GM19452 (cell line): ENCODE measurements around the gene PRICKLE1.

Source experiments
- ATAC-seq: cut with Tn5 transposase; IDR thresholded peaks from one replicate; pipeline ENCODE4 v1.9.1; 2021; ENCODE audit not compliant: unreplicated experiment

PRICKLE1 gene

DNA sequence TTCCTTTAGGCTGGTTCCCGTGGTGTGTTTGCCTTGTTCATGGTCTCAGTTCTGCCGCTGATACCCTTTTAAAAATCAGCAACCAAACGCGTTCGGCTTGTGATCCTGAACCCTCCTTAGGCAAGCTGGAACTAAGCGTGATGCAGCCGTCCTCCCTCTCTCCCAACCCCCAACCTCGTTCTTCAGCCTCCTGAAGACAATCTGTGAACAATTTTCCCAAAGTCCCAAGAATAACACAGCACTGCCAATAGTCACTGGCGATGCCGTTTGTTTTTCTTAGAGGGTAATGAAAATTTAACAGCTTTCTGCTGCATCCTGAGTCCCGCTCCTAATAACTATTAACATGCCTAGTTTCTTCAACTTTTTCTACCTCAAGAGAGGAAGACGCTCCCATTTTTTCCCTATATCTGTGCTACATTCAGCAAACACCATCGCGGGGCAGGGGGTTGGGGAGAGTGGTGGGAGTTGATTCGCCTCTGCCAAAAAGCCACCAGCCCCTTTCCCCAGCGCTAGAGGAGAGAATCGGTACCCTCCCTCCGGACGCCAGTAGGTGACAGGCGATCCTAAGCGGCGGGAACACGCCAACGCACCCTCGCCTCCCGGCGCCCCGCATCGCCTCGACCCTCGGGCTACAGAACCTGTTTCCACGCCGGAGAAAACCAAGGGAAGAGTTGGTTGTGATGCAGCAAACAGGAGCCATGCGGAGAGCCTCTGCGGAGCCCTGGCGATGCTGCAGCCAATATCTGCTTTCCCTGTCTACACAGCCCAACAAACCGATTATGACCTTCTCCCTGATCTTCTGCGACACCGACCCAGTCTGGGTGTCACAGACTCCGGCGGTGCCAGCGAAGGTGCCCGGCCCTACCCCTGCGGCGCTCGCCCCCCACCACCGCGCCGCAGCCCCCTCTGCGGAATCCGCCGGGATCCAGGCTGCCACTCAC, 752 bp downstream of the PRICKLE1 start:
- peak; percentile 38 for ATAC-seq

DNA sequence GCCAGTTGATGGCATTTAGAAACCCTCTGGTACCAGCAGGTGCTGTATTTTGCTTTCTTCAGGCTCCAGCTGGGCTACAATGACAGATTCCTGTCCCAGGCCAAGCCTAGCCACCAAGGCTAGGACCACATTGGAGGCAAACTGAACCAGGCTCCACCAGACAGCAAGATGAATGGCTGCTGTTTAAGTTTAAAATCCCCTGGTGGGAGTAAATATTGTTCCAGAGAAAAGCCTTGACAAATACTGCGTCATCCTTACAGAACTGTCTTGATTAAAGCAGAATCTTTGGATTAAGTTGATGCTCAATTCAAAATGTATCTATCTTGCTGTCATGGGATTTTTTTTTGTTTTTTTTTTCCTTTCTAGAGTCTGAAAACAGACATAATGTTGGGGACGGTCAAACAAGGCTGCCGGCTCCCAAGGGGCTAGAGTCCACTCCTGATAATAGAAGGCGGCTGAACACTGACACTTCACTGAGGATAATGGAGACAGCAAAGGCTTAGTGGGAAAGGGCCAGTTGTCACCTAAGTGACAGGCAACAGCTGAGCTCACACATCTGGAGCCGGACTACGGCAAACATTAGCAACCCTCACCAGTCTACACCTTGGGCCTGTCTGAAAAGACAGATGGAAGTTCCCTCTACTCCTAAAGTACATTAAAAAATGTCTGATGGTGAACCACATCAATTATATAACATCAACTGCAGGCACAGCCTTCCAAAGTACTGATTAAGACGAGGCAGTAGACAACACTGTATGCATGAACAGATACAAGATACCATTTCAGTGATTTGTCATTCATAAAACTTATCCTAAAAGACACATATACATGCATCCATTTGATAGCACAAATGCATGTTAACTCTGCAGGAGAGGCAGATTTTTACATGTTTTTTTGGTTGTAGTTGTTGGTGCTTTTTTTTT, 1.7 kb downstream of the PRICKLE1 start:
- no peak for ATAC-seq

DNA sequence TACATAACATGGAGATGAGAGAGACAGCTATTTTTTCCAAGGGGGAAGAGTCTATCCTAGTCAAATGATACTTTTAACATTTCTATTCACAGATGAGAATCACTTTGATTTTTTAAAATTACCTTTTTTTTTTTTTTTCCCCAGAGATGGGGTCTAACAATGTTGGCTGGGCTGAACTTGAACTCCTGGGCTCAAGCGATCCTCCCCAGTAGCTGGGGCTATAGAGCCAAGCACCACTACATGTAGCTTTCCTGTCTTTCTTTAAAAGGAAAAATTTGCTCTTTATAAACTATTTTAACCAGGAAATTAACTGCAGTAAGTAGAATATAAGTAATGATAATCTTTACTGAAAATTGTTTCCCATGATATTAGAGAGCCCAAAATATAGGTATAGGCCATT, 3.3 kb downstream of the PRICKLE1 start:
- no peak for ATAC-seq

DNA sequence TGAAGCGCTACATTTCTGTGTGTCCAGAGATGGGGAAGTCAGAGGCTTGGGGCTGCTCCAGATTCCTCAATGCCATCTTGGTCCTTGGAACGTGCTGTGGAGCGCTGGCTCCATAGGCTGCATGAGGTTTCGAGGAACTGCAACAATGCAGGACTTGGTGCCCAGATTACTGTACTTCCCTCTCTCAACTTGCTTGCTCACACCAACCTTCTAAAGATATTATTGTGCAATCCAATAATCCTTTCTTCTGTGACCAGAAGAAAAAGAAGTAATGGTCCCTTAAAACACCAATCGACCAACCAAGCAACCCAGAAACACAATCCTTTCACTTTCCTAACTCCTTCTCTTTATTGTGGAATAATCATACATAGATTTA, 3.7 kb downstream of the PRICKLE1 start:
- ATAC-seq = no peak

DNA sequence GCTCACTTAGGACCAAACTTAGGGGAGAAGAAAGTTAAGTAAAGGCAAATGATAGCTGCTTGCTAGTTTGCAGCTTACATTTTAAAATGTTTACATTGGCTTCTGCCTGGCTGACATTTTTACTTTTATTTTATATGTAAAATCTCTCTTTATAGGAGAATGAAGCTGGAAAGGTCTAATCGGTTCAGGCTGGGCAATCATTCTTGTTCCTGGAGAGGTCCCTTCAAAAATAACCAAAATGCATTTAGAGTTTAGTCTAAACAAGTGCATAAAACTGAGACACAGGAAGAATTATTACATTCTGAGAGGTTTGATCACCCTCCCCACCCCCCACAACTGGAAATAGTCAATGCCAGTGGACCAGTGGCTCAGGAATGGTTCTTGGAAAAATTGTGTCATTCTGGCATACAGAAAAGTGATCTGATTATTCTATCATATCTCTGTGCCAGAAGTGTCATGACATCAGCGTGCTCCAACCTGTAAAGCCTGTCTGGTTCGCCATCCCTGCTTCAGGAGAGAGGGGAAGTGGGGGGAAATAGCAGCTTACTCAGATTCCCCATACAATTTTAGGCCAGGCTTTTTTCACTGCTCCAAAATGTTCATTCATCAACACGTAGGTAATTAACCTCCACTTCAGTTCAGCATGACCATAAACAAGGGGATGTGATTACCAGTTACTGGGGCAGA, 4.2 kb downstream of the PRICKLE1 start:
- ATAC-seq = no peak

DNA sequence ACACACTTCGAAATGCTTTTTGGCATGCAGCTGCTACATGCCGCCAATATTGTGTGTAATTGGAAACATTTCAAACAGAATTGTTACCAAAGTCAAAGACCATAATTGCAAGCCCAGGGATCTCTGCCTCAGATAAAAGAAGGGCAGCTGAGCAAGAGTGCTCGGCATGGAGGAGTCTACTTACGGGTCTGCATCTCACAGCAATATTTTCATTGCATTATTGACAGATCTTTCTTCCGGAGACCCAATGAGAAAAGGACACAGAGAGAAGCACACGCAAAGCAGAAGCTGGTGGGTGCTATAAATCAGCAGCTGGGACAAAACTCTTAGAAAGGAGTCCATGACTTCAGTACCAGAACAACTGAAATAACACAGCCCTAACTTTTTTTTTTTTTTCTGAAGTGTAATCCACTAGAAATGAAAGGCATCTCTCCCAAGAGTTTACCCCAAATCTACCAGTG, 4.9 kb downstream of the PRICKLE1 start:
- no peak for ATAC-seq

DNA sequence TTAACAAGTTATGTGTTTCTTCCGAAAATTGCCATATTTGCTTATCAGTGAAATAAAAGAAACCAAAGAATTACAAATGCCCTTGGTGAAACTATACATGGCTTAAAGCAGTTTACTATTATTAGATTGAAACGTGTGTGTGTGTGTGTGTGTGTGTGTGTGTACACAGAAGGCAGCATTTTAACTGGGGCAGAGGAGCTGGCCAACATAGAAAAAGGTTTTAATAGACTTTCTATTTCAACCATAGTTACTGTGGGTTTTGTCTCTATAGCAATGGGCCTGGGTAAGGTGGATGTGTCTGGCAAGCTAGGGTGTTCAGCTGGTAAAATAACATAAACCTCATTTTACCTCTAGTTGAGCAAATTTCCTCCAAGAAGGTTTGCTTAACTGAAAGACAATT, 6.5 kb downstream of the PRICKLE1 start:
- no peak for ATAC-seq

DNA sequence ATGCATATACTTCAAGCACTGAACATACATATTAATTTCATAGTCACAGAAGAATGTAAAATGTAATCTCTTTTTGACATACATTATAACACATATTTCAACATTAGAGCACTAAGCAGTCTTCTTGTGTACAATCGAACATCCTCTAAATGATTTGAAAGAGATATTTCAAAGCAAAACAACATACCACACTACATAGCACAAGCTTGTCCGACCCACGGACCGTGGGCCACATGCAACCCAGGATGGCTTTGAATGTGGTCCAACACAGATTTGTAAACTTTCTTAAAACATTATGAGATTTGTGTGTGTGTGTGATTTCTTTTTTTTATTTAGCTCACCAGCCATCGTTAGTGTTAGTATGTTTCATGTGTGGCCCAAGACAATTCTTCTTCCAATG, 7.0 kb downstream of the PRICKLE1 start:
- no peak for ATAC-seq

DNA sequence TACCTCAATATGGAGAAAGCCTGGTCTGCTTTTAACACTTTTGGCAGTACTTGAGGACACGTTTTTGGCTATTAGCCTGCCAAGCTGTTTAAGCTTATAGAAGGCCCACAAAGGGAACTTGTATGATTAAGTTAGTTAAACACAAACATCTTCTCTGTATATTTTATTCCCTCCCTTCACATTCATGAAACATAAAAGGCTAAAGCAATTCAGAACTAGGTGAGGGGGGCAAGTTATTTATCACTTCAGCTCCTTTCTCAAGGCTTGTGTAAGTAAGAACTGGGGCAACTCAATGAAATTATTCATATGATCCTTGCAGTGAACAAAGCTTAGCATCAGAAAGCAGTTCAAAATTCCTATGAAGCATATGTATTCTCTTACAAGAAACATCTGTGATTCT, 7.5 kb downstream of the PRICKLE1 start:
- no peak for ATAC-seq

DNA sequence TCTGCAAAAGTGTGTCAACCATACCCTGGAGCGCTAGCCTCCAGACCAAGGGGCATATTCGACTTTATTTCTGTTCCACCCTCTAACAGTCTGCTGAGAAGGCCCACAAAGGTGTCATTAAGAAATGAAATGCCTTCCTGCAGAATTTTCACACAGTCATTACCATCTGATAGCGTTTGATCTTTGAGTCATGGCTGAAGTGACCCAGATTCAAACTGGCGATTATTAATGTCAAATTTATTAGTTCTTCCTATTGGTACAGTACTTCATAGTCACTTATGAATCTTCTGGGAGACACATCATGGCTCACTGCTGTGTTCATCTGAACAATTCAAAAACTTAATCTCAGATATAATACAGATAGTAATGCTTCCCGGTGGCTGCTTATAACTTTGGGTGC, 13.2 kb downstream of the PRICKLE1 start:
- ATAC-seq = no peak

DNA sequence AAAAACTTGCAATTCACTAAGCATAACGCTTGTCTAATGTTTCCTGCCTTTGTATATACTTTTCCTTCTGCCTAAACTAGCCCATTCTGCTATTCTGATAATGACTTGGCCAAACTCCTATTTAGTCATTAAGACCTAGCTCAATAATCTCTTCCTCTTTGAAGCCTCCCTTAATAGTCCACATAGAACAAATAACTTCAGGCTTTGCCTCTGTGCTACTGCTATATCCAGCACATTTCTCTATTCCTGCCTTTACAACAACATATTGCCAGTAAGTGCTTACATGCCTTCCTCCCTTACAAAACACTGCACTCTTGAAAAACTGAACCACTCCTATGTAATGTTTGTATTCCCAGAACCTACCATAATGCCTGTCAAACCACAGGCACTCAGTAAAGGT, 13.8 kb downstream of the PRICKLE1 start:
- no peak for ATAC-seq

DNA sequence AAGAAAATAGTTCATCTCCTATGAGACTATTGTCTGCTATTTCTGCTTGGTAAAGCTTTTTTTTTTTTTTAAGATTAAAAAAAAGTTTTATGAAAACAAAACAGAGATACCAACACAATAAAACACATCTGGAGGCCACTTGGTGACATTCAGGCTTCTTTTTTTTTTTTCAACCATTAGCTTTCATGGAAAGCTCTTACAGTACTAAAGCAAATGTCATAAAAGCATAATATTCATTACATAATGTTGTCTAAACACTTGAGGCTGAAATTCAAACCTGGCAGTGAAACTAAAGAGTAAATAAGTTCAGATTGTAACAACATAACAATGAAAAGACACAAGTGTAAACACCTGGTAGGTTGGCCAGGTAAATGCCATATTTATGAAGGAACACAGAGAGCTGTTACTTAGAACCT, 14.7 kb downstream of the PRICKLE1 start:
- no peak for ATAC-seq

DNA sequence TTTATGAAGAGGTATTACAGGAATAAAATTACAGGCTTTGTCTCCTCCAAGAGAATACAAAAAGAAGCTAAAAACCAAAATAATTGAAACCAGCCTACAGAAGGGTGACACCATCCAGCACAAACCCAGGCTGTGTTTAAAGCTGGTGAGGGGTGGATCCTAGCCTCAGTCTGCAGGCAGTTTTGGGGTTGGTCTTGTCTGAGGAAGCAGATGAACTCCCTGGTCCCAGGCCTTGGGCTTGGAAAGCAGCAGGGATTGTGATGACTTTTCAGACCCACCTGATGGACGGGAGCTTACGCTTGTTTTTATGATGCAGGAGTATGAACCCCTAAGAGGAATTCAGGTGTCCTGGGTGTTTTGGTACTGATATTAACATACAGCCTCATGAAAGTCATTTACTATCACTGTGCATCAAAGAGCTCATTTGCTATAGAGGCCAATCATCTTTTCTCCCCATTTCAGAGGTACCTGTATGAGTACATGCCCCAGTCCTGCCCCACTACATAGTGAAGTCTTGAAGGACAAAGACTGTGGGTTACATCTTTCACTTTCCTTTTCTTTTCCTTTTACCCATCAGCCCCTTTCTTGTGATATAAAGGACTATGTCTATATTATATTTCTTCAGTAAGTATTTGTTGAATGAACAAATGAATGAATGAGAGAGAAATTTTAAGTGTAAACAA, 18.1 kb downstream of the PRICKLE1 start:
- ATAC-seq = no peak

DNA sequence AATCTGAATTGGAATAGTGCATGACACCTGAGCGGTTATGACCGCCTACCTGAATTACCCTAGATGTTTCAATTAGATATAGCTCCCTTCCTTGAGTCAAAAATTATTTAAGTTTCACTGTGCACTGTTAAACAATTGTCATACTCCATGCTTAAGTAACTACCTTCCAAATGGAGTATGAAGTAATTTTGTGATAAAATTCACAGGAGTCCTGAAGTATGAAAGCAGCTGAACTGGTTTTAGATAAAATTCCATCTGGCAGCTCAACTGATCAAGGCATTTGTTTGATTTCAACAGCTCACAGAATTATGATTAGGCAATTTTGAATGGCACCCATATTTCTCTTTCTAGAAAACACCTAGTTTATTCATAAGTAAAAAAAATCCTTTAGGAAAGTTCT, 19.5 kb downstream of the PRICKLE1 start:
- no peak for ATAC-seq

DNA sequence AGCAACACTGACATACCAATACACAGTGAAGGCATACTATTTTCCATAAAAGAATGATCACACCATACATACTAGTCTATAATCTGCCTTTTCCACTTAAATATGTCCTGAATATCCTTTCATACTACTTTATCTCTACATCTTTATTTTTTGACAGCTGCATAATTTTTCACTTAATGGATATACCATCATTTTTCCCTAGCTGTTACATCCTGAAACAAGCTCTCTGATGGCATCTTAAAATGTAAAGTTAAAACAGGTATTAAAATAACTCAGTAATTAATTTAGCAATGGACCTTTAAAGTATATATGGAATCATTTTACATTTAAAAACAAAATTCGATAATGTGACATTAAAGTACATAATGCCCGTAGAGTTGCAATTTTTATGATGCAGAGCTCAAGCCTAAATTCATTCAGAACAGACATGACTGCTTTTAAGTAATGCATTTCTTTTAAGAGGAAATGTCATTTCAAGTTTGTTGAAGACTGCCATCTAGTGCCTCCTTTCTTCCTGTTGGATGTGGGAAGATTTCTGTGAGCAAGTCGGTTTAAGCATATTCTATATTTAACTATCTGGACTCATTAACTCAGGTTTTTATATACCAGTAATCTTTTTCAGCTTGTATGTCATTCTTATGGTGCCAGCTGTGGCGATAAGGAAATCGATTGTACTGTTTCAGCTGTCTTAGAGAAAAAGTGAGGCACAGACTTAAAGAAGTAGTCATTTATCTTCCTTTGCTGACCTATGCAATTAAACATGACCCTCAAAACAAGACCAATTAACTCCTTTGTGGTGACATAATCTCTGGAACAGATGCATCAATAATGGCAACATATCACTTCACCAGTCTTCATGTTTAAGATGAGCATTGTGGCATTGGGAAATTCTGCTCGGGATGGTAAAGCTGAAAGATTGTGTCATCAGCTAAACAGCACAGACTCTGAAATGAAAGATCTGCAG, 20.3 kb downstream of the PRICKLE1 start:
- no peak for ATAC-seq

DNA sequence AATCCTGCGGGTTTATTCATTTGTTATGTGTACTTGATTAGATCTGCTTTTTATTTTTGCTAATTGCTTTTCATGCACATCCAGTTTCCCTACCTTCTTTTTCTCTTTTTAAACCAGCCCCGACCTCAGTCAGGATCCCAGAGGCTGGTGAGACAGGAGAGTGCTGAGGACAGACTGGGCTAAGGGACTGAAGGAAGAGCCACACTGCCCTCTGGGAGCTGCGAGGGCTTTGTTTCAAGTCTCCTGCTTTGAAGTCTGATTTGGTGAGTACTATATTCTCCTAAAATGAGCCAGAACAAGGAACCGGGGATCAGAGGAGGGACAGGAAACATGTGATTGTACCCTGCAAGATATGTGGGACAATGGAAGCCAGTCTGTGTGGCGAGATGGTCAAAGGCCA, 23.9 kb downstream of the PRICKLE1 start:
- no peak for ATAC-seq

DNA sequence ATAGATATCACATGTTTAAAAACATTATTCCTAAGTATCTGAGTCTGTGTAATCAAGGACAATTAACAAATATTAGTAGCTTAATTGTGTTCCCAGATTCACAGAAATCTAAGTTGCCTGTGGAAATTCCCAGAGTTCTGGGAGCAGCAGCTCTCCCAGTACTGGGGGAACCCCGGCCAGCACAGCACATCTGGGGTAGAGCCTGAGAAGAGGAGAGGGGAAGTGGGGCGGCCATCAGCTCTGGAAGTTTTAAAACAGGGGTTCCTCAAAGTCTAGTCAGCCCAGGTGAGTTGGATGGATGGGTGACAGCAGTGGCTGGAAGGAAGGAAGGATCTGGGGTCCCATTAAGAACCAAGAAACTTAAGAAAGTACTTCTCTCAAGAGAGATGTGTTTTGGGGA, 24.6 kb downstream of the PRICKLE1 start:
- no peak for ATAC-seq

DNA sequence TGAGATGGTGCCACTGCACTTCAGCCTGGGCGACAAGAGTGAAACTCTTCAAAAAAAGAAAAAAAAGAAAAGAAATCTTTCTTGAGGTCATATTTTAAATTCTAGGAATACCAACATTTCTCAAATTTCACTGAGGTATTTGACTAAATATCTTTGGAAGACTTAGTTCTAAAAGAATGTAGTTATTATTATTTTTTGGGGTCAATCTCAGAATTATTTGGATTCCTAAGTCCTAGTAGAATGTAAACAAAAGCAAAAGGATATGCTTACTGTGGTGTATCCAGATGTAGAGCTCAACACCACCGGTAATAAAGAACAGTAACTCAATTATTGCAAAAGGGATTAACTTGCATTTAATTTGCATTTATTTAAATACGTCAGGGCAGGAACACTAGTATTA, 25.0 kb downstream of the PRICKLE1 start:
- no peak for ATAC-seq

DNA sequence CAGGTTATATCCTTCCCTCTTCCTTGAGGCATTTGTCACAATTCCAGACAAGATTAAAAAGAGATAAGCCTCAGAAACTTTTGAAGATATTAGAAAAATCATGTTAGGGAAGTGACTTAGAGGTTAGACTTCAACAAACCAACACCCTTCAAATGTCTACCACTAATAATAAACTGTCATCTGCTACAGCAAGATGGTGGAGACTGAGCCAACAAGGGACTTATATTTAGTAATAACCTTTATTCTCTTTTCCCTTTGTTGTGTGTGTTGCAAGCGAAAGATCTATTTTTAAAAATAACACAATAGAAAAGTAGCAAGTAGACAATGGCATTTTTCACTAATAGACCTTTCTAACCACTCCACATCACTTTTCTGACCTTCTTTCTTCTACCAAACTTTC, 28.6 kb downstream of the PRICKLE1 start:
- no peak for ATAC-seq
